CD14-positive monocyte (primary cell): Measurements from ENCODE around the gene SHROOM4. TPM values are rescaled to one million over a fixed set of nuclear protein-coding genes. Genes with fewer than 3 reads are reported as not detected.

Source experiments
- DNase-seq, 3 donors: peaks; one replicate each; pipeline ENCODE4 v3.0.0-alpha.2; 2011 to 2022
- H2AFZ ChIP-seq: 2 replicates; pipeline ENCODE4 v1.6.0; 2012; ENCODE audit warnings: mild to moderate bottlenecking, low read depth, low read length, inconsistent platforms; ENCODE audit not compliant: insufficient read depth, poor library complexity, severe bottlenecking
- H3K27ac ChIP-seq, 2 donors: 1 replicate in 1 of 2; 2 replicates in 1 of 2; pipeline ENCODE4 v1.5.1; 2012 to 2013; ENCODE audit warnings: low read length in 2 of 2, control low read depth in 1 of 2, inconsistent platforms in 1 of 2, low read depth in 1 of 2, mild to moderate bottlenecking in 1 of 2
- H3K27me3 ChIP-seq, 2 donors: one replicate each; pipeline versions ENCODE4 v1.6.0 to v1.6.1; 2011 to 2013; ENCODE audit warnings: low read length in 2 of 2; ENCODE audit not compliant: control insufficient read depth in 2 of 2, insufficient read depth in 2 of 2
- H3K36me3 ChIP-seq, 2 donors: replicated peaks in 1 of 2; 1 replicate in 1 of 2; 2 replicates in 1 of 2; pipeline versions ENCODE4 v1.5.1 to v1.6.1; 2012 to 2013; ENCODE audit warnings: low read length in 2 of 2, control low read depth in 1 of 2, inconsistent platforms in 1 of 2, mild to moderate bottlenecking in 1 of 2; ENCODE audit not compliant: insufficient read depth in 2 of 2, control insufficient read depth in 1 of 2
- H3K4me1 ChIP-seq, 2 donors: 1 replicate in 1 of 2; 2 replicates in 1 of 2; pipeline versions ENCODE4 v1.5.1 to v1.6.1; 2012 to 2013; ENCODE audit warnings: low read length in 2 of 2, control low read depth in 1 of 2, inconsistent platforms in 1 of 2, mild to moderate bottlenecking in 1 of 2, moderate library complexity in 1 of 2; ENCODE audit not compliant: insufficient read depth in 2 of 2, control insufficient read depth in 1 of 2
- H3K4me2 ChIP-seq: replicated peaks from 2 replicates; pipeline ENCODE3; 2012; ENCODE audit warnings: low read length, moderate library complexity, mild to moderate bottlenecking; ENCODE audit not compliant: poor library complexity, severe bottlenecking; ENCODE audit errors: extremely low read depth
- H3K4me3 ChIP-seq, 3 experiments: fragments of 200-600 bp in 1 of 3; sonication (generic) in 1 of 3; replicated peaks in 1 of 3; 1 replicate in 2 of 3; 2 replicates in 1 of 3; pipeline ENCODE4 v1.5.1; 2011 to 2013; ENCODE audit warnings: low read length in 3 of 3, mild to moderate bottlenecking in 3 of 3, control low read depth in 2 of 3, low read depth in 2 of 3, inconsistent platforms in 1 of 3, moderate library complexity in 1 of 3
- H3K79me2 ChIP-seq: 2 replicates; pipeline ENCODE4 v1.6.0; 2012; ENCODE audit warnings: mild to moderate bottlenecking, control low read depth, inconsistent platforms, low read length, moderate library complexity; ENCODE audit not compliant: insufficient read depth
- H3K9ac ChIP-seq: 2 replicates; pipeline ENCODE4 v1.6.0; 2017; ENCODE audit warnings: low read length, mild to moderate bottlenecking; ENCODE audit not compliant: insufficient read depth, poor library complexity, severe bottlenecking
- H3K9me3 ChIP-seq, 2 donors: replicated peaks in 1 of 2; 1 replicate in 1 of 2; 2 replicates in 1 of 2; pipeline versions ENCODE4 v1.5.1 to v1.6.1; 2012 to 2013; ENCODE audit warnings: low read length in 2 of 2, control low read depth in 1 of 2; ENCODE audit not compliant: control insufficient read depth in 1 of 2, insufficient read depth in 1 of 2
- H4K20me1 ChIP-seq: 2 replicates; pipeline ENCODE4 v1.6.0; 2012; ENCODE audit warnings: mild to moderate bottlenecking, low read length, control low read depth, moderate library complexity; ENCODE audit not compliant: insufficient read depth
- H3K27ac Mint-ChIP-seq, 7 donors: one replicate each; pipeline ENCODE4 v1.8.0; 2020; ENCODE audit warnings: mild to moderate bottlenecking in 7 of 7, mixed read lengths in 7 of 7, moderate library complexity in 6 of 7, inconsistent platforms in 2 of 7
- H3K27me3 Mint-ChIP-seq, 3 donors: one replicate each; pipeline ENCODE4 v1.8.0; 2021 to 2022; ENCODE audit warnings: low read depth in 3 of 3, mild to moderate bottlenecking in 3 of 3, mixed read lengths in 3 of 3, moderate library complexity in 3 of 3, inconsistent platforms in 1 of 3
- H3K36me3 Mint-ChIP-seq, 2 donors: one replicate each; pipeline ENCODE4 v1.8.0; 2020; ENCODE audit warnings: mixed read lengths in 2 of 2, inconsistent platforms in 1 of 2, mild to moderate bottlenecking in 1 of 2
- H3K4me1 Mint-ChIP-seq: one replicate; pipeline ENCODE4 v1.8.0; 2020; ENCODE audit warnings: mild to moderate bottlenecking, mixed read lengths
- H3K4me3 Mint-ChIP-seq, 2 donors: one replicate each; pipeline ENCODE4 v1.8.0; 2020; ENCODE audit warnings: mild to moderate bottlenecking in 2 of 2, mixed read lengths in 2 of 2, moderate library complexity in 1 of 2
- H3K9me3 Mint-ChIP-seq, 7 donors: one replicate each; pipeline ENCODE4 v1.8.0; 2020 to 2022; ENCODE audit warnings: mixed read lengths in 7 of 7, mild to moderate bottlenecking in 6 of 7, moderate library complexity in 6 of 7, inconsistent platforms in 2 of 7
- WGBS: methylation state at CpG from one replicate; pipeline ENCODE4 v1.1.5; 2013; ENCODE audit warnings: missing lambda C conversion rate; ENCODE audit not compliant: insufficient coverage; 5-methylcytosine and 5-hydroxymethylcytosine counted together
- intact Hi-C, 2 donors: fragments of 100-400 bp; cut with micrococcal nuclease; formaldehyde crosslinking; loops; one replicate each; pipeline versions ENCODE4 v1.15.0 to v1.15.1; 2023
- polyA plus RNA-seq, 3 donors: library from polyadenylated mRNA; depleted of rRNA in 1 of 3; unstranded in 2 of 3; stranded (reverse) in 1 of 3; fragments of 300-500 nt in 2 of 3; fragments of >200 nt in 1 of 3; fragmentation: Illumina TruSeq in 2 of 3; gene quantifications; 1 replicate in 2 of 3; 2 replicates in 1 of 3; pipeline ENCODE4 v1.2.3, GENCODE V29; 2012 to 2021
- TF ChIP-seq, protein P1 (sequence below): fragments of 200-600 bp; IDR thresholded peaks from one replicate; pipeline ENCODE4 v1.8.0; 2022; ENCODE audit warnings: antibody characterized with exemption, mild to moderate bottlenecking

Gene SHROOM4
- polyA plus RNA-seq, 3 donors: under 0.01 TPM; not detected in 2

DNA sequence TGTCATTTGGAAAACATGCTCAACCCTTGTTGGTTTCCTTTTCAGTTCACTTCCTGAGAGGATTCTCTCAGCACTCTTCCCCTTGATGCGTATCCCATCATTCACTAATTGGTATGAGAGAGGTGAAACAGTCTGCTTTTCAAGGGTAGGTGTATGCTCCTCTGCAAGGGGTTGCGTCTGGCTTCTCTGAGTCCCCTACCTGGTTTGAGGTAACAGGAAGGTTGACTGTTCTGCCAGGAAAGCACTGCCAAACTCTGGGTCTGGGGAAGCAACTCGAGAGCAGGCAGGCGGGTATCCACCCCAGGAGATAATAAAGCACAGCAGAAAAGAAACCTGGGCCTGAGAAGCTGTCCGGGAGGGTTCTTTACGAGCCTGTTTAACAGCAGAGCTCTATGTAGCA lies 101.2 kb downstream of the SHROOM4 start:
- intact Hi-C loops: no loop called here
- Histone ChIP-seq H2AFZ (no peak overlapping the region), H3K9me3 (no peaks in the 10 kb centered on the region), H4K20me1 (no peaks in the 10 kb centered on the region), H3K27ac (no peak overlapping the region), H3K36me3 (no peaks in the 10 kb centered on the region), H3K27me3 (peaks cover 0 to 2% of the 10 kb centered on the region in 2 donors), H3K4me3 (no peak overlapping the region), H3K4me1 (no peaks in the 10 kb centered on the region), H3K4me2 (no peak overlapping the region), H3K9ac (no peak overlapping the region), H3K79me2 (no peaks in the 10 kb centered on the region)
- no peak for DNase-seq
- H3K27ac Mint-ChIP-seq: no peak overlapping the region
- no peaks in the 10 kb centered on the region for H3K4me1 Mint-ChIP-seq
- H3K36me3 Mint-ChIP-seq: no peaks in the 10 kb centered on the region
- H3K9me3 Mint-ChIP-seq: no peaks in the 10 kb centered on the region
- H3K27me3 Mint-ChIP-seq: peaks cover 0 to 1% (median under 1%) of the 10 kb centered on the region in 3 donors
- H3K4me3 Mint-ChIP-seq: no peak overlapping the region
- TF ChIP-seq, protein P1, sequence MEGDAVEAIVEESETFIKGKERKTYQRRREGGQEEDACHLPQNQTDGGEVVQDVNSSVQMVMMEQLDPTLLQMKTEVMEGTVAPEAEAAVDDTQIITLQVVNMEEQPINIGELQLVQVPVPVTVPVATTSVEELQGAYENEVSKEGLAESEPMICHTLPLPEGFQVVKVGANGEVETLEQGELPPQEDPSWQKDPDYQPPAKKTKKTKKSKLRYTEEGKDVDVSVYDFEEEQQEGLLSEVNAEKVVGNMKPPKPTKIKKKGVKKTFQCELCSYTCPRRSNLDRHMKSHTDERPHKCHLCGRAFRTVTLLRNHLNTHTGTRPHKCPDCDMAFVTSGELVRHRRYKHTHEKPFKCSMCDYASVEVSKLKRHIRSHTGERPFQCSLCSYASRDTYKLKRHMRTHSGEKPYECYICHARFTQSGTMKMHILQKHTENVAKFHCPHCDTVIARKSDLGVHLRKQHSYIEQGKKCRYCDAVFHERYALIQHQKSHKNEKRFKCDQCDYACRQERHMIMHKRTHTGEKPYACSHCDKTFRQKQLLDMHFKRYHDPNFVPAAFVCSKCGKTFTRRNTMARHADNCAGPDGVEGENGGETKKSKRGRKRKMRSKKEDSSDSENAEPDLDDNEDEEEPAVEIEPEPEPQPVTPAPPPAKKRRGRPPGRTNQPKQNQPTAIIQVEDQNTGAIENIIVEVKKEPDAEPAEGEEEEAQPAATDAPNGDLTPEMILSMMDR: no peak
- 94% methylated on average over 3 of the region's 6 CpGs for WGBS

DNA sequence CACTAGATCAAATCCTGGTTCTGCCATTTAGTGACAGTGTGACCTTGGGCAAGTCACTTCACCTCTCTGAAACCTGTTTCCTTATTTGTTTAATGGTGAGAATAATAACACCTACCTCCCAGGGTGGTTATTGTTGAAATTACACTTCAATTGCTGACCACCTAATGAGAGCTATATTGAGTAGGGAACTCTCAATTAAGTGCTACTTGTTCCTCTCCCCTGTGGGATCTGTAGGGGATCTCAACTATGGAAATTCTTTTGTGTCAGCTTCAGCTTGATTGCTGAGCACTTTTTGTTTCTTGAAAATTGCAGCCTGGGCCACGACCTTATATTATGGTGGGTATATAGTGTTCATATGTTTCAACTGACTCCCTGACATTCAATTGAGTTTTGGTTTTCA lies 102.1 kb downstream of the SHROOM4 start:
- no peak overlapping the region for H3K27ac Mint-ChIP-seq
- Histone ChIP-seq H3K79me2 (no peaks in the 10 kb centered on the region), H2AFZ (no peak overlapping the region), H3K9ac (no peak overlapping the region), H3K4me3 (no peak overlapping the region), H4K20me1 (no peaks in the 10 kb centered on the region), H3K9me3 (no peaks in the 10 kb centered on the region), H3K4me1 (no peaks in the 10 kb centered on the region), H3K27me3 (peaks cover 0 to 2% of the 10 kb centered on the region in 2 donors), H3K4me2 (no peak overlapping the region), H3K27ac (no peak overlapping the region), H3K36me3 (no peaks in the 10 kb centered on the region)
- peaks cover 0 to 4% (median 1%) of the 10 kb centered on the region in 3 donors for H3K27me3 Mint-ChIP-seq
- H3K9me3 Mint-ChIP-seq: no peaks in the 10 kb centered on the region
- no CpG with 5 or more reads among the region's 1 CpG for WGBS
- no peak overlapping the region for H3K4me3 Mint-ChIP-seq
- no peak for DNase-seq
- H3K4me1 Mint-ChIP-seq: no peaks in the 10 kb centered on the region
- TF ChIP-seq, protein P1: no peak
- no peaks in the 10 kb centered on the region for H3K36me3 Mint-ChIP-seq
- intact Hi-C loops: no loop called here
